Measurements from ENCODE around the gene EVC2.

Gene EVC2

DNA sequence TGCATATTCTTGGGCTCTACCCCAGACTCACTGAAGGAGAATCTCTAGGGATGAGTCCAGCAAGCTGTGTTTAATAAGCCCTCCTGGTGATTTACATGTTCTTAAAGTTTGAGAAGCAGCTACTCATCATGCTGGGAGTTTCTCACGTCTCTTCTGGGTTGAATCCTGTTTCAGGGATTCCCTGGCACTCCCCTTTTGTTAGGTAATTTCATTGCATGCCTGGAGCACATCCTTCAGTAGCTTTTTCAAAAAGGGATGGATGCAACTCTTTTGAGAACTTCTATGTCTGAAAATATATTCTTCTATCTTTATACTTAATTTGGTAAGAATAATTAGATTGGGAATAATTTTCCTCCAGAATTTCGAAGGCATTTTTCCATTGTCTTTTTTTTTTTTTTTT lies 7.0 kb upstream of the EVC2 start:
- H3K9ac ChIP-seq (ENCODE audit: low read depth, low read length, poor library complexity, severe bottlenecking): no peak overlapping the region
- H3F3A ChIP-seq (ENCODE audit: low read depth): no peaks in the 10 kb centered on the region
- no peaks in the 10 kb centered on the region for H3K4me1 ChIP-seq (ENCODE audit: insufficient read depth, low read length, poor library complexity, severe bottlenecking)
- no peaks in the 10 kb centered on the region for H3K36me3 ChIP-seq (ENCODE audit: insufficient read depth, low read length)
- no peak overlapping the region for H2AFZ ChIP-seq (ENCODE audit: low read length)
- H3K9me2 ChIP-seq (replicated peaks; ENCODE audit: low read depth, low read length): no peaks in the 10 kb centered on the region
- 0 out of 2 replicates have a peak, but pooled peaks cover 4% of the 10 kb centered on the region for H3K9me3 ChIP-seq (ENCODE audit: insufficient read depth, low read depth, low read length)
- TF ChIP-seq, protein P1, sequence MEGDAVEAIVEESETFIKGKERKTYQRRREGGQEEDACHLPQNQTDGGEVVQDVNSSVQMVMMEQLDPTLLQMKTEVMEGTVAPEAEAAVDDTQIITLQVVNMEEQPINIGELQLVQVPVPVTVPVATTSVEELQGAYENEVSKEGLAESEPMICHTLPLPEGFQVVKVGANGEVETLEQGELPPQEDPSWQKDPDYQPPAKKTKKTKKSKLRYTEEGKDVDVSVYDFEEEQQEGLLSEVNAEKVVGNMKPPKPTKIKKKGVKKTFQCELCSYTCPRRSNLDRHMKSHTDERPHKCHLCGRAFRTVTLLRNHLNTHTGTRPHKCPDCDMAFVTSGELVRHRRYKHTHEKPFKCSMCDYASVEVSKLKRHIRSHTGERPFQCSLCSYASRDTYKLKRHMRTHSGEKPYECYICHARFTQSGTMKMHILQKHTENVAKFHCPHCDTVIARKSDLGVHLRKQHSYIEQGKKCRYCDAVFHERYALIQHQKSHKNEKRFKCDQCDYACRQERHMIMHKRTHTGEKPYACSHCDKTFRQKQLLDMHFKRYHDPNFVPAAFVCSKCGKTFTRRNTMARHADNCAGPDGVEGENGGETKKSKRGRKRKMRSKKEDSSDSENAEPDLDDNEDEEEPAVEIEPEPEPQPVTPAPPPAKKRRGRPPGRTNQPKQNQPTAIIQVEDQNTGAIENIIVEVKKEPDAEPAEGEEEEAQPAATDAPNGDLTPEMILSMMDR (conservative IDR thresholded peaks at IDR 0.05; ENCODE audit: low read length): no peak
- no peak for TF ChIP-seq EZH2phosphoT487 (IDR thresholded peaks at IDR 0.05; ENCODE audit: borderline replicate concordance)
- no peaks in the 10 kb centered on the region for H3K27me3 ChIP-seq (ENCODE audit: insufficient read depth, low read length, poor library complexity, severe bottlenecking)
- no peaks in the 10 kb centered on the region for H3K79me2 ChIP-seq (ENCODE audit: insufficient read depth, low read length)
- no peak overlapping the region for H3K4me2 ChIP-seq (ENCODE audit: low read depth, low read length, poor library complexity, severe bottlenecking)
- H4K20me1 ChIP-seq (ENCODE audit: insufficient read depth, low read length, poor library complexity, severe bottlenecking): no peaks in the 10 kb centered on the region
- H3K4me3 ChIP-seq (ENCODE audit: low read length, poor library complexity, severe bottlenecking): no peak overlapping the region

DNA sequence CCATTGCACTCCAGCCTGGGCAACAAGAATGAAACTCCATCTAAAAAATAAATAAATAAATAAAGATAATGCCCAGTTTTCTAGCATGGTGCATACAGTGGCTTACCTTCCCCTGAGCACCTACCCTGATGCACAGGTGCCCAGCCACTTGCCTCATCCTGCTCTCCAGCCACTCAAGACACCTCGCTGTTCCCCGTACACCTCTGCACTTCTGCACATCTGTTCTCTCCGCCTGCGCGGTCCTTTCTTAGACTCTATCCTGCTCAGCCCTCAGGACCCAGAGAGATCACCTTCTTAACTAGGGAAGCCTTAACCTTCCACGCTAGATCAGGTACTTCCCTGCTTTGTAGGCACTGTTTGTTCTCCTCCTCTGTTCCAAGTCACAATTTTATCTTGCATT lies 5.5 kb upstream of the EVC2 start:
- Histone ChIP-seq H3K79me2 (ENCODE audit: insufficient read depth, low read length) (no peaks in the 10 kb centered on the region), H3K9ac (ENCODE audit: low read depth, low read length, poor library complexity, severe bottlenecking) (no peak overlapping the region)

DNA sequence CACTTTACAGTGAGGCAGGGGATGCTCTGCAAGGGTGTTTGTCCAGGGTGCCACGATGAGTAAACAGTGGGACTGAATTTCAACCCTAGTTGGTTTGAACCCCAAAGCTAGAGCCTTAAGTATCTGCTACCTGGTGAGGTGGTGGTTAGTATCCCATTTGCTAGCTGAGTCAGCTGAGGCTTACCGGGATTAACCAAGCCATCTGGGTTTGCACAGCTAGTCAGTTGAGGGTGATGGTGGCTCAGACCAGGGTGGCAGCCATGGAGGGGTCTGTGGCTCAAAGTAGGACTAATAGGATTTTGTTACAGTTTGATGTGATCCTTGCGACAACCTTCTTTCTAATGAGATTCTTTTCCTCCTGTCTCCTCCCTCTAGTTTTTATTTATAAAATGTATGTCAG lies 4.6 kb upstream of the EVC2 start:
- no peaks in the 10 kb centered on the region for H3K79me2 ChIP-seq (ENCODE audit: insufficient read depth, low read length)
- H3K9ac ChIP-seq (ENCODE audit: low read depth, low read length, poor library complexity, severe bottlenecking): no peak overlapping the region

More for the DNA sequence above, 5.5 kb upstream of the EVC2 start:
- Histone ChIP-seq H3K9me3 (ENCODE audit: insufficient read depth, low read depth, low read length) (0 out of 2 replicates have a peak, but pooled peaks cover 4% of the 10 kb centered on the region), H3K9me2 (replicated peaks; ENCODE audit: low read depth, low read length) (no peaks in the 10 kb centered on the region), H2AFZ (ENCODE audit: low read length) (no peak overlapping the region), H3K27me3 (ENCODE audit: insufficient read depth, low read length, poor library complexity, severe bottlenecking) (no peaks in the 10 kb centered on the region), H3K4me2 (ENCODE audit: low read depth, low read length, poor library complexity, severe bottlenecking) (no peak overlapping the region), H3K4me1 (ENCODE audit: insufficient read depth, low read length, poor library complexity, severe bottlenecking) (no peaks in the 10 kb centered on the region), H3K4me3 (ENCODE audit: low read length, poor library complexity, severe bottlenecking) (no peak overlapping the region), H3K36me3 (ENCODE audit: insufficient read depth, low read length) (no peaks in the 10 kb centered on the region), H4K20me1 (ENCODE audit: insufficient read depth, low read length, poor library complexity, severe bottlenecking) (no peaks in the 10 kb centered on the region), H3F3A (ENCODE audit: low read depth) (no peaks in the 10 kb centered on the region)
- TF ChIP-seq, protein P1 (conservative IDR thresholded peaks at IDR 0.05; ENCODE audit: low read length): no peak

More for the DNA sequence above, 4.6 kb upstream of the EVC2 start:
- Histone ChIP-seq H2AFZ (ENCODE audit: low read length) (no peak overlapping the region), H3K27me3 (ENCODE audit: insufficient read depth, low read length, poor library complexity, severe bottlenecking) (no peaks in the 10 kb centered on the region), H3K4me3 (ENCODE audit: low read length, poor library complexity, severe bottlenecking) (no peak overlapping the region), H4K20me1 (ENCODE audit: insufficient read depth, low read length, poor library complexity, severe bottlenecking) (no peaks in the 10 kb centered on the region), H3K9me3 (ENCODE audit: insufficient read depth, low read depth, low read length) (0 out of 2 replicates have a peak, but pooled peaks cover 4% of the 10 kb centered on the region), H3F3A (ENCODE audit: low read depth) (no peaks in the 10 kb centered on the region), H3K9me2 (replicated peaks; ENCODE audit: low read depth, low read length) (no peaks in the 10 kb centered on the region), H3K4me2 (ENCODE audit: low read depth, low read length, poor library complexity, severe bottlenecking) (no peak overlapping the region), H3K36me3 (ENCODE audit: insufficient read depth, low read length) (no peaks in the 10 kb centered on the region), H3K4me1 (ENCODE audit: insufficient read depth, low read length, poor library complexity, severe bottlenecking) (no peaks in the 10 kb centered on the region)
- TF ChIP-seq, protein P1 (conservative IDR thresholded peaks at IDR 0.05; ENCODE audit: low read length): no peak
- TF ChIP-seq EZH2phosphoT487 (IDR thresholded peaks at IDR 0.05; ENCODE audit: borderline replicate concordance): no peak
